Measurements from ENCODE around the gene CWC27. TPM values are rescaled to one million over a fixed set of nuclear protein-coding genes. Genes with fewer than 3 reads are reported as not detected.

Gene CWC27, protein sequence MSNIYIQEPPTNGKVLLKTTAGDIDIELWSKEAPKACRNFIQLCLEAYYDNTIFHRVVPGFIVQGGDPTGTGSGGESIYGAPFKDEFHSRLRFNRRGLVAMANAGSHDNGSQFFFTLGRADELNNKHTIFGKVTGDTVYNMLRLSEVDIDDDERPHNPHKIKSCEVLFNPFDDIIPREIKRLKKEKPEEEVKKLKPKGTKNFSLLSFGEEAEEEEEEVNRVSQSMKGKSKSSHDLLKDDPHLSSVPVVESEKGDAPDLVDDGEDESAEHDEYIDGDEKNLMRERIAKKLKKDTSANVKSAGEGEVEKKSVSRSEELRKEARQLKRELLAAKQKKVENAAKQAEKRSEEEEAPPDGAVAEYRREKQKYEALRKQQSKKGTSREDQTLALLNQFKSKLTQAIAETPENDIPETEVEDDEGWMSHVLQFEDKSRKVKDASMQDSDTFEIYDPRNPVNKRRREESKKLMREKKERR
- 16.6 and 18.5 TPM in 2 replicates for total RNA-seq

DNA sequence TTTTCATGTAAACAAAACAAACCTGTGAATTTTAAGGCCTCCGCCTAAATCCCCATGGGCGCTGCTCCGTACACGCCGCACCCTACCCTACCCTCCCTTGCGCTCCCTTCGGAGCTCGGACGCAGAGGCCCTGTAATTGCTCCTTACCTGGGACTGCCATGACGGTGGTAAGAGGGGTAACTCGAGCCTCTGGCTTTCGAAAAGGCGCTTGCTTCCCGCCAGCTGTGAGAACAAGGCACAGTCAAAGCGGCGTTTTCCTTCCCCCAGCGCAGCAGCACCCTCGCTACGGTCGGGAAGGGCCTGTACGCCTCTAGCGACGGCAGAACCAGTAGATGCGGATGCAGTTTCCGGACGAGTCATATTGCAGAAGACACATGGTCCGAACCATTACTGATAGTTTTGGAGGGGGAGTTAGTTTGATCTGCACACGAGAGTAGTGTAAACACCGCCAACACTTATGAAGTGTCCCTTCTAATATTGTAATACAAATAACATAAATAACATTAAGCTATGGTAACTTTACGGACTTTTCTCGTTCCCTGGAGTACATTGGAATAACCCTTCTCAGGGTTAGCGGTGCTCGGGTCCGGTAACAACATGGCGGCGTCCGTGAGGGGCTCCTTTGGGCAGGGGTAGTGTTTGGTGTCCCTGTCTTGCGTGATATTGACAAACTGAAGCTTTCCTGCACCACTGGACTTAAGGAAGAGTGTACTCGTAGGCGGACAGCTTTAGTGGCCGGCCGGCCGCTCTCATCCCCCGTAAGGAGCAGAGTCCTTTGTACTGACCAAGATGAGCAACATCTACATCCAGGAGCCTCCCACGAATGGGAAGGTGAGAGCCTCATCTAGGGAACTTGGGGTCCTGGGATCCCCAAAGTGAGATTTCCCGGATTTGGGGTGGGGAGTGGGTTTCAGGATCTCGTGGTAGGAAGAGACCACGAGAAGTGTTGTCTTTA lies at the start of gene CWC27, which contains the start of gene SREK1IP1:
CWC27 (plus strand) TSS at position 573 of the 955 bp plus-strand sequence; CDS start at position 790, 217 bp downstream.
SREK1IP1 (minus strand) TSS at position 334 of the 955 bp plus-strand sequence; CDS start at position 160, 174 bp downstream.

Other genes starting within 250 kb of the CWC27 start
- gene SHISAL2B, start 78.4 kb upstream of the CWC27 start, total RNA-seq = not detected in 2 replicates
- 10.3 and 13.9 TPM in 2 replicates for gene SREK1IP1, start 239 bp upstream of the CWC27 start, total RNA-seq

All from endothelial cell of coronary artery (primary cell).